ENCODE results near the gene MLF2. TPM values are rescaled to one million over a fixed set of nuclear protein-coding genes. Genes with fewer than 3 reads are reported as not detected.

MLF2 gene
- total RNA-seq, 1 experiment from 2014 or later, result 309 TPM

DNA sequence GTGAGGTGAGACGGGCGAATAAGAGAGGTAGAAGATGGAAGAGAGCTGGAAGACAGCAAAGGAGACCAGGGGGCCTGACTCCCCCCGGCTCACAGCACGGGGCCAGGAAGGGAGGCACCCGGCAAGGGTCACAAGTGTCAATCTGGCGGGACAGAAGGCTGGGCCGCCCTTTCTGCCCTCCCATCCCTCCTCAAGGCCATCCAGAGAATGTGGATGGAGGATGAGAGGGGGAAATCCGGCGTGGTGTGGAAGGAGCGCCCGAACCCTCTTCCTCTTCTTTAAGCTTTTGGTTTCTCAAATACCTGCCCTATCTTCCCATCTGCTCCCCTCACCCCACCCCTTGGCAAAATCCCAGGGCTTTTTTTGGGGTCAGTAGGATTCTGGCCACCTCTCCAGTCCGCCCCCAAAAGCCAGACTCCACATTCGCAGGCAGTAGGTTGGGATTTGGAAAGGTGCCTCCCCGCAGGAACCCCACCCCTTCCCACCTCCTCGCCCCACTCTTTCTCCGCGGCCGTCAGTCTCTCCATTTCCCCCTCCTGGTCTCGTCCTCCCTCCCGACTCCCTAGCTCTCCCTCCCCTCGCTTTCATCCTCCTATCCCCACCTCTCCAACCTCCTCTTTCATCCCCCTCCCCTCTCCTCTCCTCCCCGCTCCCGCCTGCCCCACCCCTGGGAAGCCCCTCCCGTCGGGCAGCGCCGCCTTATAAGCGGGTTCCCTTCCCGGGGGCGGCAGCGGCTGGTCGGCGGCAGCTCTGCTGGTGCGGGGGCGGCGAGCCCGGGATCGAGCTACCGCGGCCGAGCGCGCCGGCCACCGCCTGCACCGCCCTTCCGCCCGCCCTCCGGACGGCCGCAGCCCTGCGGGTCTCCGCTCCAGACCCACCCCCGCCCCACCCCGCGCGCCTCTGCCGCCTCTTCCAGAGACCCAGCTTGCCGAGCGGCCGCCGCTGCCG, 13.0 kb upstream of the MLF2 start, which contains the start of gene PTMS:
PTMS (plus strand) TSS at position 730 of the 948 bp plus-strand sequence. CDS start 343 bp downstream, outside the sequence.
- intact Hi-C loops (cut with micrococcal nuclease), result loop anchor here (2.0 kb wide), 1 partner anchor 13 kb away; the partner anchor contains the start of gene MLF2
- TSS peak; percentile 65 for BruUV-seq (replicated peaks)
- ATAC-seq (peak; percentile 56), DNase-seq (ENCODE audit: low read depth, low spot score) (peak; percentile 83)
- Histone ChIP-seq H3K4me3 (replicated peaks in 1 of 2; ENCODE audit: low read depth in 1 of 2, low read length in 2 of 2) (peak within 1 kb of the TSS; percentile 85 to 90), H3K27ac (ENCODE audit: low read depth, low read length) (peak within 1 kb of the TSS; percentile 72), H3K27me3 (ENCODE audit: insufficient read depth, low read length) (no peaks in the 10 kb centered on the region), H3K4me1 (ENCODE audit: control insufficient read depth in 1 of 2, insufficient read depth in 2 of 2, low read length in 2 of 2) (peaks cover 56 to 78% of the 10 kb centered on the region in 2 experiments), H2AFZ (ENCODE audit: low read depth, low read length, poor library complexity, severe bottlenecking) (no peak within 1 kb of the TSS), H3K9me3 (ENCODE audit: control insufficient read depth in 1 of 2, insufficient read depth in 1 of 2, low read depth in 1 of 2, low read length in 2 of 2) (no peaks in the 10 kb centered on the region), H3K9me2 (ENCODE audit: insufficient read depth) (no peaks in the 10 kb centered on the region), H4K20me1 (ENCODE audit: insufficient read depth) (no peaks in the 10 kb centered on the region), H3K4me2 (ENCODE audit: low read length) (peak within 1 kb of the TSS; percentile 95), H3K9ac (ENCODE audit: low read length) (peak within 1 kb of the TSS; percentile 84), H3K79me2 (ENCODE audit: insufficient read depth, low read length) (peaks cover 29% of the 10 kb centered on the region), H3K36me3 (ENCODE audit: control insufficient read depth in 1 of 2, insufficient read depth in 2 of 2, low read length in 2 of 2) (peaks cover 5 to 10% of the 10 kb centered on the region in 2 experiments; a peak in 3 of 4 replicates)
- ChIA-PET POLR2A (interaction anchor here (0.5 to 3.0 kb wide), 18 partner anchors 8 to 368 kb away, joined by 3 to 41 read pairs (median 5); partner anchors contain the start of genes C12orf57, CDCA3, COPS7A and GPR162), RAD21 (ENCODE audit: low non-redundant PET in 1 of 2, low total read pairs in 2 of 2, uncharacterized antibody in 2 of 2, unreplicated experiment in 2 of 2) (interaction anchor here (0.7 to 2.3 kb wide), 3 partner anchors 13 to 160 kb away, joined by 3 to 15 read pairs (median 3); partner anchors contain the start of gene MLF2 (in 2 of the 2)), CTCF (interaction anchor here (0.6 to 3.0 kb wide), 15 partner anchors 8 to 159 kb away, joined by 3 to 53 read pairs (median 3); partner anchors contain the start of genes COPS7A, MLF2, P3H3 and USP5)
- TF ChIP-seq, protein P1, sequence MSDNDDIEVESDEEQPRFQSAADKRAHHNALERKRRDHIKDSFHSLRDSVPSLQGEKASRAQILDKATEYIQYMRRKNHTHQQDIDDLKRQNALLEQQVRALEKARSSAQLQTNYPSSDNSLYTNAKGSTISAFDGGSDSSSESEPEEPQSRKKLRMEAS (IDR thresholded peaks at IDR 0.05), result no peak
- TF ChIP-seq RAD21 (IDR thresholded peaks at IDR 0.05; ENCODE audit: low read depth) (no peak), FOSL1 (IDR thresholded peaks at IDR 0.05; ENCODE audit: low read depth) (no peak), CBX3 (IDR thresholded peaks at IDR 0.05; ENCODE audit: low read depth) (no peak), JUND (IDR thresholded peaks at IDR 0.05) (no peak), CEBPB (IDR thresholded peaks at IDR 0.05; ENCODE audit: low read depth) (no peak), ATF3 (IDR thresholded peaks at IDR 0.05) (no peak), YY1 (IDR thresholded peaks at IDR 0.05; ENCODE audit: extremely low read depth, insufficient replicate concordance, low read depth, low read length) (peak; percentile 55), TCF7L2 (IDR thresholded peaks at IDR 0.05; ENCODE audit: borderline replicate concordance, extremely low read depth, insufficient read depth, insufficient read length) (peak; percentile 81), ELF1 (IDR thresholded peaks at IDR 0.05; ENCODE audit: borderline replicate concordance, low read depth) (no peak), SP1 (IDR thresholded peaks at IDR 0.05; ENCODE audit: low read depth) (no peak), CTCF (IDR thresholded peaks at IDR 0.05 in 2 of 3, conservative IDR thresholded peaks at IDR 0.05 in 1 of 3; ENCODE audit: borderline replicate concordance in 1 of 3, insufficient read depth in 1 of 3, low read depth in 2 of 3, low read length in 2 of 3) (no peak), EZH2 (IDR thresholded peaks at IDR 0.05) (no peak), ZNF274 (IDR thresholded peaks at IDR 0.05; ENCODE audit: low read depth, low read length) (no peak)
- TF ChIP-seq, protein P2, sequence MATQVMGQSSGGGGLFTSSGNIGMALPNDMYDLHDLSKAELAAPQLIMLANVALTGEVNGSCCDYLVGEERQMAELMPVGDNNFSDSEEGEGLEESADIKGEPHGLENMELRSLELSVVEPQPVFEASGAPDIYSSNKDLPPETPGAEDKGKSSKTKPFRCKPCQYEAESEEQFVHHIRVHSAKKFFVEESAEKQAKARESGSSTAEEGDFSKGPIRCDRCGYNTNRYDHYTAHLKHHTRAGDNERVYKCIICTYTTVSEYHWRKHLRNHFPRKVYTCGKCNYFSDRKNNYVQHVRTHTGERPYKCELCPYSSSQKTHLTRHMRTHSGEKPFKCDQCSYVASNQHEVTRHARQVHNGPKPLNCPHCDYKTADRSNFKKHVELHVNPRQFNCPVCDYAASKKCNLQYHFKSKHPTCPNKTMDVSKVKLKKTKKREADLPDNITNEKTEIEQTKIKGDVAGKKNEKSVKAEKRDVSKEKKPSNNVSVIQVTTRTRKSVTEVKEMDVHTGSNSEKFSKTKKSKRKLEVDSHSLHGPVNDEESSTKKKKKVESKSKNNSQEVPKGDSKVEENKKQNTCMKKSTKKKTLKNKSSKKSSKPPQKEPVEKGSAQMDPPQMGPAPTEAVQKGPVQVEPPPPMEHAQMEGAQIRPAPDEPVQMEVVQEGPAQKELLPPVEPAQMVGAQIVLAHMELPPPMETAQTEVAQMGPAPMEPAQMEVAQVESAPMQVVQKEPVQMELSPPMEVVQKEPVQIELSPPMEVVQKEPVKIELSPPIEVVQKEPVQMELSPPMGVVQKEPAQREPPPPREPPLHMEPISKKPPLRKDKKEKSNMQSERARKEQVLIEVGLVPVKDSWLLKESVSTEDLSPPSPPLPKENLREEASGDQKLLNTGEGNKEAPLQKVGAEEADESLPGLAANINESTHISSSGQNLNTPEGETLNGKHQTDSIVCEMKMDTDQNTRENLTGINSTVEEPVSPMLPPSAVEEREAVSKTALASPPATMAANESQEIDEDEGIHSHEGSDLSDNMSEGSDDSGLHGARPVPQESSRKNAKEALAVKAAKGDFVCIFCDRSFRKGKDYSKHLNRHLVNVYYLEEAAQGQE (IDR thresholded peaks at IDR 0.05; ENCODE audit: low read depth), result no peak
- TF ChIP-seq, protein P3, sequence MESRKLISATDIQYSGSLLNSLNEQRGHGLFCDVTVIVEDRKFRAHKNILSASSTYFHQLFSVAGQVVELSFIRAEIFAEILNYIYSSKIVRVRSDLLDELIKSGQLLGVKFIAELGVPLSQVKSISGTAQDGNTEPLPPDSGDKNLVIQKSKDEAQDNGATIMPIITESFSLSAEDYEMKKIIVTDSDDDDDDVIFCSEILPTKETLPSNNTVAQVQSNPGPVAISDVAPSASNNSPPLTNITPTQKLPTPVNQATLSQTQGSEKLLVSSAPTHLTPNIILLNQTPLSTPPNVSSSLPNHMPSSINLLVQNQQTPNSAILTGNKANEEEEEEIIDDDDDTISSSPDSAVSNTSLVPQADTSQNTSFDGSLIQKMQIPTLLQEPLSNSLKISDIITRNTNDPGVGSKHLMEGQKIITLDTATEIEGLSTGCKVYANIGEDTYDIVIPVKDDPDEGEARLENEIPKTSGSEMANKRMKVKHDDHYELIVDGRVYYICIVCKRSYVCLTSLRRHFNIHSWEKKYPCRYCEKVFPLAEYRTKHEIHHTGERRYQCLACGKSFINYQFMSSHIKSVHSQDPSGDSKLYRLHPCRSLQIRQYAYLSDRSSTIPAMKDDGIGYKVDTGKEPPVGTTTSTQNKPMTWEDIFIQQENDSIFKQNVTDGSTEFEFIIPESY (IDR thresholded peaks at IDR 0.05; ENCODE audit: extremely low read depth, insufficient replicate concordance, low read length), result no peak

Measured in HCT116 (cell line).